Measurements from ENCODE around the gene IPO4. TPM values are rescaled to one million over a fixed set of nuclear protein-coding genes. Genes with fewer than 3 reads are reported as not detected.

IPO4 gene
- total and polyA plus RNA-seq, 2 of the 13 experiments (the other 11 are each of a cell fraction or from before 2014, with no cell fraction given) = 39.0 to 179 TPM

DNA sequence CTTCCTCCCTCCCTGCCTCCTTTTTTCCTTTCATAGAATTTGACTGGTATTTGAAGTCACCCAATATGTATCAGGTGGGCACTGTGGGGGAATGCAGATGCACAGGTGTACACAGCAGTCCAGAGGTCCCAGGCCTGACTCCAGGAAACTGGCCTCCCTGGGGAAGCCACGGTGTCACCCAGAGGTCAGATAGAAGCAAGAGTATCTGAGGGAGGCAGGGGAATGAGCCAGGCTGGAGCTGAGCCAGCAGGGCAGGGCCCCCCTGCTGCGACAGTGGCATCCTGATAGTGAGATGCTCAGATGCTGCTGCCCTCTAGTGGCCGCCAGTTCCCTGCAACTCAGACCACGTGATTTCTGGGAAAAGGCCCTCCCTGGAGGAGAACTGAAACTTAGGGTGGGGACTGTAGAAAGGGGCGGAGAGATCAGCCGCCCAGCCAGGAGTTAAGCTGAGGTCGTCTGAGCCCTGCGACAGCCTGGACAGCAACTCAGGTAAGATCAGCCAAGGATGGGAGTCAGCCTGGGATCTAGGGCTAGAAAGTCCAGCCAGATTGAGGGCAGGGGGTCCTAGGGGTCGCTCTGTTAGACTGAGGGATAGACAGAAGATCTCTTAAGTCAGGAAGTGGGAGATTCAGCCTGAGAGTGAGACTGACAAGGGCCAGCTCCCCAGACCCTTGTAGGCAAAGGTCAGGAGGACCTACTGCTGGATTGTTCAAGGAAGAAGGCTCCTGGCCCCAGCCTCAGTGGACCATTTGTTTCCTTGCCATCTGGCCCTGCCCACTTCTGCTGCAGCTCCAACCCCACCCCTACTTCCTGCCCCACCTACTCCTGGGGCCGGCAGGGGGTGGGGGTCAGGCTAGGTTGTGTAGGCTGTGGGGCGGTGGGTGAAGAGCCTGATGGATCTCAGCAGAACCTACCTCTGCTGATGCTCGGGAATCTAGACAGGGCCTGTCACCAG, 27.5 kb downstream of the IPO4 start, which contains the start of gene IRF9 (continued):
- TF ChIP-seq, protein P1, sequence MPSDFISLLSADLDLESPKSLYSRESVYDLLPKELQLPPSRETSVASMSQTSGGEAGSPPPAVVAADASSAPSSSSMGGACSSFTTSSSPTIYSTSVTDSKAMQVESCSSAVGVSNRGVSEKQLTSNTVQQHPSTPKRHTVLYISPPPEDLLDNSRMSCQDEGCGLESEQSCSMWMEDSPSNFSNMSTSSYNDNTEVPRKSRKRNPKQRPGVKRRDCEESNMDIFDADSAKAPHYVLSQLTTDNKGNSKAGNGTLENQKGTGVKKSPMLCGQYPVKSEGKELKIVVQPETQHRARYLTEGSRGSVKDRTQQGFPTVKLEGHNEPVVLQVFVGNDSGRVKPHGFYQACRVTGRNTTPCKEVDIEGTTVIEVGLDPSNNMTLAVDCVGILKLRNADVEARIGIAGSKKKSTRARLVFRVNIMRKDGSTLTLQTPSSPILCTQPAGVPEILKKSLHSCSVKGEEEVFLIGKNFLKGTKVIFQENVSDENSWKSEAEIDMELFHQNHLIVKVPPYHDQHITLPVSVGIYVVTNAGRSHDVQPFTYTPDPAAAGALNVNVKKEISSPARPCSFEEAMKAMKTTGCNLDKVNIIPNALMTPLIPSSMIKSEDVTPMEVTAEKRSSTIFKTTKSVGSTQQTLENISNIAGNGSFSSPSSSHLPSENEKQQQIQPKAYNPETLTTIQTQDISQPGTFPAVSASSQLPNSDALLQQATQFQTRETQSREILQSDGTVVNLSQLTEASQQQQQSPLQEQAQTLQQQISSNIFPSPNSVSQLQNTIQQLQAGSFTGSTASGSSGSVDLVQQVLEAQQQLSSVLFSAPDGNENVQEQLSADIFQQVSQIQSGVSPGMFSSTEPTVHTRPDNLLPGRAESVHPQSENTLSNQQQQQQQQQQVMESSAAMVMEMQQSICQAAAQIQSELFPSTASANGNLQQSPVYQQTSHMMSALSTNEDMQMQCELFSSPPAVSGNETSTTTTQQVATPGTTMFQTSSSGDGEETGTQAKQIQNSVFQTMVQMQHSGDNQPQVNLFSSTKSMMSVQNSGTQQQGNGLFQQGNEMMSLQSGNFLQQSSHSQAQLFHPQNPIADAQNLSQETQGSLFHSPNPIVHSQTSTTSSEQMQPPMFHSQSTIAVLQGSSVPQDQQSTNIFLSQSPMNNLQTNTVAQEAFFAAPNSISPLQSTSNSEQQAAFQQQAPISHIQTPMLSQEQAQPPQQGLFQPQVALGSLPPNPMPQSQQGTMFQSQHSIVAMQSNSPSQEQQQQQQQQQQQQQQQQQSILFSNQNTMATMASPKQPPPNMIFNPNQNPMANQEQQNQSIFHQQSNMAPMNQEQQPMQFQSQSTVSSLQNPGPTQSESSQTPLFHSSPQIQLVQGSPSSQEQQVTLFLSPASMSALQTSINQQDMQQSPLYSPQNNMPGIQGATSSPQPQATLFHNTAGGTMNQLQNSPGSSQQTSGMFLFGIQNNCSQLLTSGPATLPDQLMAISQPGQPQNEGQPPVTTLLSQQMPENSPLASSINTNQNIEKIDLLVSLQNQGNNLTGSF (CRISPR knock-in tag; IDR thresholded peaks at IDR 0.05) = 0 out of 2 replicates have a peak, but pooled peaks have one; percentile 90
- TF ChIP-seq GTF2F1 (IDR thresholded peaks at IDR 0.05; ENCODE audit: low read length) (peak; percentile 91; the same call in 1 of the 2 replicates), MXD4 (CRISPR knock-in tag; IDR thresholded peaks at IDR 0.05) (peak; percentile 99), MYNN (CRISPR knock-in tag; IDR thresholded peaks at IDR 0.05; ENCODE audit: low read depth) (peak; percentile 93), ZBTB3 (CRISPR knock-in tag; IDR thresholded peaks at IDR 0.05; ENCODE audit: borderline replicate concordance, low read depth) (no peak; the same call in 1 of the 2 replicates), TCF7L2 (IDR thresholded peaks at IDR 0.05; ENCODE audit: low read depth, low read length) (no peak), ZNF674 (CRISPR knock-in tag; IDR thresholded peaks at IDR 0.05; ENCODE audit: low read depth) (no peak), SALL1 (CRISPR knock-in tag; IDR thresholded peaks at IDR 0.05) (peak; percentile 100), ZNF282 (IDR thresholded peaks at IDR 0.05; ENCODE audit: partially characterized antibody) (no peak), RARG (CRISPR knock-in tag; IDR thresholded peaks at IDR 0.05; ENCODE audit: low read depth) (no peak), CAMTA2 (CRISPR knock-in tag; IDR thresholded peaks at IDR 0.05; ENCODE audit: borderline replicate concordance) (peak; percentile 84; the same call in 1 of the 2 replicates), SIX1 (CRISPR knock-in tag; IDR thresholded peaks at IDR 0.05; ENCODE audit: borderline replicate concordance) (peak; percentile 90), TAF15 (IDR thresholded peaks at IDR 0.05; ENCODE audit: low read depth, low read length, poor library complexity, severe bottlenecking) (peak; percentile 97), POLR2G (IDR thresholded peaks at IDR 0.05; ENCODE audit: low read depth, low read length) (peak; percentile 99), ZKSCAN1 (IDR thresholded peaks at IDR 0.05; ENCODE audit: low read length) (no peak; the same call in 1 of the 2 replicates), ZNF501 (CRISPR knock-in tag; IDR thresholded peaks at IDR 0.05) (peak; percentile 99), NFKB2 (CRISPR knock-in tag; IDR thresholded peaks at IDR 0.05; ENCODE audit: borderline replicate concordance) (peak; percentile 97), EED (CRISPR knock-in tag; IDR thresholded peaks at IDR 0.05) (no peak), ETV6 (CRISPR knock-in tag; conservative IDR thresholded peaks at IDR 0.05) (peak; percentile 98), RBFOX2 (IDR thresholded peaks at IDR 0.05; ENCODE audit: low read depth, low read length) (no peak; the same call in 1 of the 2 replicates)
- TF ChIP-seq, protein P2, sequence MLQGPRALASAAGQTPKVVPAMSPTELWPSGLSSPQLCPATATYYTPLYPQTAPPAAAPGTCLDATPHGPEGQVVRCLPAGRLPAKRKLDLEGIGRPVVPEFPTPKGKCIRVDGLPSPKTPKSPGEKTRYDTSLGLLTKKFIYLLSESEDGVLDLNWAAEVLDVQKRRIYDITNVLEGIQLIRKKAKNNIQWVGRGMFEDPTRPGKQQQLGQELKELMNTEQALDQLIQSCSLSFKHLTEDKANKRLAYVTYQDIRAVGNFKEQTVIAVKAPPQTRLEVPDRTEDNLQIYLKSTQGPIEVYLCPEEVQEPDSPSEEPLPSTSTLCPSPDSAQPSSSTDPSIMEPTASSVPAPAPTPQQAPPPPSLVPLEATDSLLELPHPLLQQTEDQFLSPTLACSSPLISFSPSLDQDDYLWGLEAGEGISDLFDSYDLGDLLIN (CRISPR knock-in tag; IDR thresholded peaks at IDR 0.05; ENCODE audit: borderline replicate concordance) = peak; percentile 94
- TF ChIP-seq, protein P3, sequence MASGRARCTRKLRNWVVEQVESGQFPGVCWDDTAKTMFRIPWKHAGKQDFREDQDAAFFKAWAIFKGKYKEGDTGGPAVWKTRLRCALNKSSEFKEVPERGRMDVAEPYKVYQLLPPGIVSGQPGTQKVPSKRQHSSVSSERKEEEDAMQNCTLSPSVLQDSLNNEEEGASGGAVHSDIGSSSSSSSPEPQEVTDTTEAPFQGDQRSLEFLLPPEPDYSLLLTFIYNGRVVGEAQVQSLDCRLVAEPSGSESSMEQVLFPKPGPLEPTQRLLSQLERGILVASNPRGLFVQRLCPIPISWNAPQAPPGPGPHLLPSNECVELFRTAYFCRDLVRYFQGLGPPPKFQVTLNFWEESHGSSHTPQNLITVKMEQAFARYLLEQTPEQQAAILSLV (CRISPR knock-in tag; IDR thresholded peaks at IDR 0.05; ENCODE audit: borderline replicate concordance) = peak; percentile 100

Measured in HepG2 (cell line).